ENCODE measurements around the gene TOMT.

Gene TOMT

DNA sequence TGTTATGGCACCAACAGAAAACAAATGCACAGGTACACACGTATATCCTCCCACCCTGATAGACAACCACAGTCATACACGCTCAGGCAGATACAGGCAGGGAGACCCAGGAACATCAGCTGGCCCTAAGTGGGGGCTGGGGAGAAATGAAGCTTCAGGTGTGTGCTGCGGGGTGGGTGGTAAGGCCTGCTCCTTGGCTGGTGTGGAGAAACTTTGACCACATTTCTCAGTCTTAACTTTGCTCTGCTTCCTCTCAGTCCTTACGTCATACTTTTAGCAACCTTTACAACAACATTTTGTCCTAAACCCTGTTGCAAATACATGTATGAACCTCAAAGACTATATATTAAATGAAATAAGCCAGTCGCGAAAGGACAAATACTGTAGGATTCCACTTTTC lies 13.5 kb downstream of the TOMT start:
- DNase-seq = no peak
- Histone ChIP-seq H2AFZ (ENCODE audit: insufficient read depth, low read length, poor library complexity) (peak overlapping the region; percentile 52), H3K23ac (ENCODE audit: low read length) (no peak overlapping the region), H3K9me3 (ENCODE audit: insufficient read depth, low read depth, low read length) (peaks cover 4% of the 10 kb centered on the region), H3K4ac (ENCODE audit: low read depth, low read length) (no peak overlapping the region), H3K14ac (ENCODE audit: low read length) (no peak overlapping the region), H3K79me1 (ENCODE audit: low read length) (no peaks in the 10 kb centered on the region), H3K79me2 (ENCODE audit: control insufficient read depth, insufficient read depth, low read length, poor library complexity) (no peaks in the 10 kb centered on the region), H2BK5ac (ENCODE audit: low read depth, low read length, poor library complexity) (no peak overlapping the region), H4K91ac (ENCODE audit: low read depth, low read length) (no peak overlapping the region), H3K4me3 (ENCODE audit: low read depth, low read length) (no peak overlapping the region), H3K18ac (ENCODE audit: low read length) (no peak overlapping the region), H2BK120ac (ENCODE audit: insufficient read depth, low read length, poor library complexity) (no peak overlapping the region), H2AK5ac (ENCODE audit: low read length) (no peak overlapping the region), H3K36me3 (ENCODE audit: control insufficient read depth in 1 of 2, insufficient read depth in 2 of 2, low read length in 2 of 2) (no peaks in the 10 kb centered on the region), H4K8ac (ENCODE audit: low read depth, low read length) (no peak overlapping the region), H3K9ac (ENCODE audit: low read length) (no peak overlapping the region), H3K4me2 (ENCODE audit: low read length) (no peak overlapping the region), H3K4me1 (ENCODE audit: control insufficient read depth in 1 of 2, insufficient read depth in 2 of 2, low read length in 2 of 2) (peaks cover 0 to 2% of the 10 kb centered on the region in 2 experiments), H3K27me3 (ENCODE audit: insufficient read depth, low read length) (no peaks in the 10 kb centered on the region), H4K12ac (ENCODE audit: low read depth, low read length) (no peak overlapping the region), H2BK12ac (ENCODE audit: low read length) (no peak overlapping the region), H3K27ac (ENCODE audit: low read depth, low read length) (no peak overlapping the region)
- no CpG with 5 or more reads among the region's 6 CpGs for WGBS (ENCODE audit: extremely low coverage, insufficient coverage, insufficient read length)

GRCh38 chr11:72120930-72121329 lies 15.2 kb downstream of the TOMT start:
- Histone ChIP-seq H3K4me1 (ENCODE audit: control insufficient read depth in 1 of 2, insufficient read depth in 2 of 2, low read length in 2 of 2) (peaks cover 0 to 2% of the 10 kb centered on the region in 2 experiments), H4K12ac (ENCODE audit: low read depth, low read length) (no peak overlapping the region), H2AFZ (ENCODE audit: insufficient read depth, low read length, poor library complexity) (no peak overlapping the region), H3K4me2 (ENCODE audit: low read length) (no peak overlapping the region), H3K36me3 (ENCODE audit: control insufficient read depth in 1 of 2, insufficient read depth in 2 of 2, low read length in 2 of 2) (no peaks in the 10 kb centered on the region), H3K9me3 (ENCODE audit: insufficient read depth, low read depth, low read length) (peaks cover 6% of the 10 kb centered on the region), H2BK12ac (ENCODE audit: low read length) (no peak overlapping the region), H4K91ac (ENCODE audit: low read depth, low read length) (no peak overlapping the region), H4K8ac (ENCODE audit: low read depth, low read length) (no peak overlapping the region), H3K4ac (ENCODE audit: low read depth, low read length) (no peak overlapping the region), H2BK5ac (ENCODE audit: low read depth, low read length, poor library complexity) (no peak overlapping the region), H3K79me2 (ENCODE audit: control insufficient read depth, insufficient read depth, low read length, poor library complexity) (no peaks in the 10 kb centered on the region), H3K23ac (ENCODE audit: low read length) (no peak overlapping the region), H3K18ac (ENCODE audit: low read length) (no peak overlapping the region), H3K4me3 (ENCODE audit: low read depth, low read length) (no peak overlapping the region), H2BK120ac (ENCODE audit: insufficient read depth, low read length, poor library complexity) (no peak overlapping the region), H3K79me1 (ENCODE audit: low read length) (no peaks in the 10 kb centered on the region), H3K14ac (ENCODE audit: low read length) (no peak overlapping the region), H3K27me3 (ENCODE audit: insufficient read depth, low read length) (no peaks in the 10 kb centered on the region), H2AK5ac (ENCODE audit: low read length) (no peak overlapping the region), H3K9ac (ENCODE audit: low read length) (no peak overlapping the region), H3K27ac (ENCODE audit: low read depth, low read length) (no peak overlapping the region)
- no CpG with 5 or more reads among the region's 2 CpGs for WGBS (ENCODE audit: extremely low coverage, insufficient coverage, insufficient read length)
- no peak for DNase-seq

DNA sequence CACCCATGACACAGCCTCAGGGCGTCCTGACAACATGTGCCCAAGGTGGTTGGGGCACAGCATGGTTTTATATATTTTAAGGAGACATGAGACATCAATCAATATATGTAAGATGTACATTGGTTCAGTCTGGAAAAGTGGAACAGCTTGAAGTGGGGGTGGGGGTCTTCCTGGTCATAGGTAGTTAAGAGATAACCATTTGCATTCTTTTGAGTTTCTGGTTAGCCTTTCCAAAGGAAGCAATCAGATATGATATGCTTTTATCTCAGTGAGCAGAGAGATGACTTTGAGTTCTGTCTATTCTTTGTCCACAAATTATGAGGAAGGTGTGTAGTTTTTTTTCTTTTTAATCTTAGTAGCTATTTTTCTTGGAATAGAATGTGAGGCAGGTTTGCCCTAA lies 16.9 kb downstream of the TOMT start:
- H3K27me3 ChIP-seq (ENCODE audit: insufficient read depth, low read length) = no peaks in the 10 kb centered on the region
- H3K79me1 ChIP-seq (ENCODE audit: low read length) = no peaks in the 10 kb centered on the region
- H2AK5ac ChIP-seq (ENCODE audit: low read length) = no peak overlapping the region
- peaks cover 0 to 2% of the 10 kb centered on the region in 2 experiments for H3K4me1 ChIP-seq (ENCODE audit: control insufficient read depth in 1 of 2, insufficient read depth in 2 of 2, low read length in 2 of 2)
- no peak overlapping the region for H3K27ac ChIP-seq (ENCODE audit: low read depth, low read length)
- no peak overlapping the region for H2BK5ac ChIP-seq (ENCODE audit: low read depth, low read length, poor library complexity)
- H3K4me3 ChIP-seq (ENCODE audit: low read depth, low read length) = no peak overlapping the region
- no peak for DNase-seq
- no peak overlapping the region for H3K9ac ChIP-seq (ENCODE audit: low read length)
- no peak overlapping the region for H4K91ac ChIP-seq (ENCODE audit: low read depth, low read length)
- H4K12ac ChIP-seq (ENCODE audit: low read depth, low read length) = no peak overlapping the region
- H2BK120ac ChIP-seq (ENCODE audit: insufficient read depth, low read length, poor library complexity) = no peak overlapping the region
- H3K23ac ChIP-seq (ENCODE audit: low read length) = no peak overlapping the region
- no peak overlapping the region for H3K4me2 ChIP-seq (ENCODE audit: low read length)
- H3K79me2 ChIP-seq (ENCODE audit: control insufficient read depth, insufficient read depth, low read length, poor library complexity) = no peaks in the 10 kb centered on the region
- peaks cover 6% of the 10 kb centered on the region for H3K9me3 ChIP-seq (ENCODE audit: insufficient read depth, low read depth, low read length)
- no peak overlapping the region for H4K8ac ChIP-seq (ENCODE audit: low read depth, low read length)
- H3K18ac ChIP-seq (ENCODE audit: low read length) = no peak overlapping the region
- H3K14ac ChIP-seq (ENCODE audit: low read length) = no peak overlapping the region
- H2AFZ ChIP-seq (ENCODE audit: insufficient read depth, low read length, poor library complexity) = no peak overlapping the region
- no CpG with 5 or more reads among the region's 1 CpG for WGBS (ENCODE audit: extremely low coverage, insufficient coverage, insufficient read length)
- H2BK12ac ChIP-seq (ENCODE audit: low read length) = no peak overlapping the region
- no peaks in the 10 kb centered on the region for H3K36me3 ChIP-seq (ENCODE audit: control insufficient read depth in 1 of 2, insufficient read depth in 2 of 2, low read length in 2 of 2)
- H3K4ac ChIP-seq (ENCODE audit: low read depth, low read length) = no peak overlapping the region

- no peak overlapping the region for H3K14ac ChIP-seq (ENCODE audit: low read length)
Observed at GRCh38 chr11:72123117-72123653, 17.5 kb downstream of the TOMT start.

More at GRCh38 chr11:72123117-72123653, 17.5 kb downstream of the TOMT start:
- H3K27me3 ChIP-seq (ENCODE audit: insufficient read depth, low read length) = no peaks in the 10 kb centered on the region
- H3K4ac ChIP-seq (ENCODE audit: low read depth, low read length) = no peak overlapping the region
- no peak overlapping the region for H3K9ac ChIP-seq (ENCODE audit: low read length)
- H3K27ac ChIP-seq (ENCODE audit: low read depth, low read length) = no peak overlapping the region
- no peak overlapping the region for H2BK12ac ChIP-seq (ENCODE audit: low read length)
- no peaks in the 10 kb centered on the region for H3K36me3 ChIP-seq (ENCODE audit: control insufficient read depth in 1 of 2, insufficient read depth in 2 of 2, low read length in 2 of 2)
- no peak overlapping the region for H3K23ac ChIP-seq (ENCODE audit: low read length)
- no CpG with 5 or more reads among the region's 3 CpGs for WGBS (ENCODE audit: extremely low coverage, insufficient coverage, insufficient read length)
- H2AK5ac ChIP-seq (ENCODE audit: low read length) = no peak overlapping the region
- no peak overlapping the region for H4K91ac ChIP-seq (ENCODE audit: low read depth, low read length)
- no peak overlapping the region for H4K8ac ChIP-seq (ENCODE audit: low read depth, low read length)
- H3K9me3 ChIP-seq (ENCODE audit: insufficient read depth, low read depth, low read length) = peaks cover 6% of the 10 kb centered on the region
- no peak overlapping the region for H3K4me3 ChIP-seq (ENCODE audit: low read depth, low read length)
- peaks cover 0 to 2% of the 10 kb centered on the region in 2 experiments for H3K4me1 ChIP-seq (ENCODE audit: control insufficient read depth in 1 of 2, insufficient read depth in 2 of 2, low read length in 2 of 2)
- H3K79me2 ChIP-seq (ENCODE audit: control insufficient read depth, insufficient read depth, low read length, poor library complexity) = no peaks in the 10 kb centered on the region
- H3K79me1 ChIP-seq (ENCODE audit: low read length) = no peaks in the 10 kb centered on the region
- no peak overlapping the region for H4K12ac ChIP-seq (ENCODE audit: low read depth, low read length)
- no peak overlapping the region for H2BK5ac ChIP-seq (ENCODE audit: low read depth, low read length, poor library complexity)
- H3K4me2 ChIP-seq (ENCODE audit: low read length) = no peak overlapping the region
- no peak for DNase-seq
- H2AFZ ChIP-seq (ENCODE audit: insufficient read depth, low read length, poor library complexity) = no peak overlapping the region
- no peak overlapping the region for H2BK120ac ChIP-seq (ENCODE audit: insufficient read depth, low read length, poor library complexity)
- no peak overlapping the region for H3K18ac ChIP-seq (ENCODE audit: low read length)
